Superior temporal gyrus (tissue), 1 donor: ENCODE data around the gene RMI2.
"Not testable (repeated sequence)": the region's sequence is repeated elsewhere in the genome, so short reads cannot be mapped to it uniquely, and the experiment has no call there.

Experiments
- DNase-seq: peaks from one replicate; pipeline ENCODE4 v3.0.0-alpha.2; 2016; ENCODE audit errors: extremely low spot score

The RMI2 gene

GRCh38 chr16:11345040-11345862, at the start of gene RMI2:
RMI2 (plus strand) TSS chr16:11345459; CDS start chr16:11345472, 13 bp downstream.
- DNase-seq: peak; percentile 98

GRCh38 chr16:11295672-11296071, 49.6 kb upstream of the RMI2 start:
- no peak for DNase-seq

- no peak for DNase-seq
Observed at GRCh38 chr16:11296351-11296705, 48.9 kb upstream of the RMI2 start.

GRCh38 chr16:11296706-11297491, 48.4 kb upstream of the RMI2 start:
- DNase-seq: no peak

- peak; percentile 64 for DNase-seq
Observed at GRCh38 chr16:11297492-11298142, 47.6 kb upstream of the RMI2 start.

GRCh38 chr16:11298143-11298900, 46.9 kb upstream of the RMI2 start:
- no peak for DNase-seq

GRCh38 chr16:11298950-11299547, 46.2 kb upstream of the RMI2 start:
- not testable (repeated sequence) for DNase-seq

- no peak for DNase-seq
Observed at GRCh38 chr16:11299865-11300559, 45.2 kb upstream of the RMI2 start.

GRCh38 chr16:11300560-11300892, 44.7 kb upstream of the RMI2 start:
- no peak for DNase-seq

- no peak for DNase-seq
Observed at GRCh38 chr16:11301645-11302501, 43.4 kb upstream of the RMI2 start.

GRCh38 chr16:11302977-11303376, 42.3 kb upstream of the RMI2 start:
- no peak for DNase-seq

GRCh38 chr16:11303405-11304138, 41.7 kb upstream of the RMI2 start:
- no peak for DNase-seq

- DNase-seq: no peak
Observed at GRCh38 chr16:11306381-11306780, 38.9 kb upstream of the RMI2 start.

- DNase-seq: no peak
Observed at GRCh38 chr16:11306997-11307638, 38.1 kb upstream of the RMI2 start.

- DNase-seq: no peak
Observed at GRCh38 chr16:11307639-11308492, 37.4 kb upstream of the RMI2 start.

GRCh38 chr16:11308493-11309283, 36.6 kb upstream of the RMI2 start:
- no peak for DNase-seq
